ENCODE results near the gene PRR5L. TPM values are rescaled to one million over a fixed set of nuclear protein-coding genes. Genes with fewer than 3 reads are reported as not detected.

The PRR5L gene
- total RNA-seq, 1 donor: 0.54 TPM

DNA sequence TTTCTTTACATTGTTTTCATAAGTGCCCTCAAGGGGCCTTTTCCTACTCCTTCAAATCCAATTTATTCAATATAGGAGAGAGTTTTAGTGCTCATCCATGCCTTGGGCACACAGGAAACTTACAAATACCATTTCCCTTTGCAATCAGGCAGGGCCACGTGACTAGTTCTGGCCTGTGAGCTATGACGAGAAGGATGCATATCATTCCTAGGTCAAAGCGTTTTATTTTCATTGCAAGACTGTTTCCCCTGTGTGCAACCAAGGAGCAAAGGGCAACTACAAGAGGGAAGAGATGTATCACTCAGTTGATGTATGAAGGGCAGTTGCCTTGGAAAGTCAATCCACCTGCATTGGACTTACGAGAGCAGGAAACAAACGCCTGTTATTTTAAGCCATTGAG is 215.9 kb downstream of the PRR5L start:
- TF ChIP-seq, protein P1, sequence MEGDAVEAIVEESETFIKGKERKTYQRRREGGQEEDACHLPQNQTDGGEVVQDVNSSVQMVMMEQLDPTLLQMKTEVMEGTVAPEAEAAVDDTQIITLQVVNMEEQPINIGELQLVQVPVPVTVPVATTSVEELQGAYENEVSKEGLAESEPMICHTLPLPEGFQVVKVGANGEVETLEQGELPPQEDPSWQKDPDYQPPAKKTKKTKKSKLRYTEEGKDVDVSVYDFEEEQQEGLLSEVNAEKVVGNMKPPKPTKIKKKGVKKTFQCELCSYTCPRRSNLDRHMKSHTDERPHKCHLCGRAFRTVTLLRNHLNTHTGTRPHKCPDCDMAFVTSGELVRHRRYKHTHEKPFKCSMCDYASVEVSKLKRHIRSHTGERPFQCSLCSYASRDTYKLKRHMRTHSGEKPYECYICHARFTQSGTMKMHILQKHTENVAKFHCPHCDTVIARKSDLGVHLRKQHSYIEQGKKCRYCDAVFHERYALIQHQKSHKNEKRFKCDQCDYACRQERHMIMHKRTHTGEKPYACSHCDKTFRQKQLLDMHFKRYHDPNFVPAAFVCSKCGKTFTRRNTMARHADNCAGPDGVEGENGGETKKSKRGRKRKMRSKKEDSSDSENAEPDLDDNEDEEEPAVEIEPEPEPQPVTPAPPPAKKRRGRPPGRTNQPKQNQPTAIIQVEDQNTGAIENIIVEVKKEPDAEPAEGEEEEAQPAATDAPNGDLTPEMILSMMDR (IDR thresholded peaks at IDR 0.05; ENCODE audit: insufficient read depth, low read length): no peak
- no peak for DNase-seq (ENCODE audit: low read depth)
- no peak overlapping the region for H3K4me3 ChIP-seq (ENCODE audit: low read depth, low read length)

DNA sequence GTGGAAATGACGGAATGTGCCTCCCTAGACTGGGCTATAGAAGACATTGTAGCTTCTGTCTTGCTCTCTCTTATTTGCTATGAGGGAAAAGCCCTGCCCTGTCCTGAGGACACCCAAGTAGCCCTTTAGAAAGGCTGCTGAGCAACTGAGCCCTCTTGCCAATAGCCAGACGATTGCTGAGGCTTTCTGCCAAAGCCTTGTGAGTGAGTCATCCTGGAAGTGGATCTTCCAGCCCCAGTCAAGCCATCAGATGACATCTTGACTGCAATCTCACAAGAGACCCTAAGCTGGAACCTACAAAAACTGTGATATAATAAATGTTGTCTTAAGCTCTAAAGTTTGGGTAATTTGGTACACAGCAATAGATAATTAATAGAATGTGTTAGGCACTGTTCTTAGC is 217.9 kb downstream of the PRR5L start:
- H3K4me3 ChIP-seq (ENCODE audit: low read depth, low read length): no peak overlapping the region
- TF ChIP-seq, protein P1 (IDR thresholded peaks at IDR 0.05; ENCODE audit: insufficient read depth, low read length): no peak
- DNase-seq (ENCODE audit: low read depth): no peak

Small RNAs within 50 kb of the gene (small RNA-seq; reads per million reads assigned to genes)
- not detected for gene AC061999.1

Other genes with a start within 250 kb of the PRR5L start
- gene COMMD9, start 6.9 kb upstream of the PRR5L start, total RNA-seq (ENCODE audit: low replicate concordance): 31.3 and 39.9 TPM in 2 replicates
- gene TRAF6, start 214.0 kb downstream of the PRR5L start, total RNA-seq (ENCODE audit: low replicate concordance): 8.0 and 11.8 TPM in 2 replicates

Data from fibroblast of the aortic adventitia (primary cell).